A549 (cell line): ENCODE data around the gene ANTXR1. TPM values are rescaled to one million over a fixed set of nuclear protein-coding genes. Genes with fewer than 3 reads are reported as not detected.

Experiments used
- ATAC-seq, 2 experiments: fragments of 200-7000 bp in 1 of 2; fragments of >200 bp in 1 of 2; cut with Nextera tagmentation in 1 of 2; cut with Tn5 transposase in 1 of 2; 3 replicates each; pipeline versions ENCODE4 v1.8.0 to v1.9.1; 2018 to 2020; ENCODE audit warnings: mild to moderate bottlenecking in 1 of 2, moderate library complexity in 1 of 2
- CTCF ChIA-PET: fragments of 300-600 bp; sonication (Branson Sonifier 250); formaldehyde crosslinking; extraction: SDS; loops from one replicate; lab custom pipeline; 2021; ENCODE audit warnings: antibody characterized with exemption, inconsistent platforms; lab: Yijun Ruan, JAX
- POLR2A ChIA-PET: fragments of 350-600 bp; formaldehyde crosslinking; extraction: SDS; loops from one replicate; lab custom pipeline; 2021; ENCODE audit warnings: antibody characterized with exemption, inconsistent platforms; lab: Yijun Ruan, JAX
- DNase-seq, 2 experiments: peaks; one replicate each; pipeline versions ENCODE4 v3.0.0 to v3.0.0-alpha.2; 2011 to 2016; ENCODE audit warnings: low read depth in 1 of 2, low spot score in 1 of 2
- FAIRE-seq: peaks from 2 replicates; lab custom pipeline; 2011; peaks lifted over from hg19 to GRCh38; lab: Jason Lieb, UNC
- H3K27ac ChIP-seq, 2 experiments: fragments of >200 bp; sonication (Bioruptor Twin); formaldehyde crosslinking; 3 replicates each; pipeline ENCODE4 v1.5.1; 2016 to 2017
- H3K4me1 ChIP-seq: fragments of >200 bp; sonication (Bioruptor Twin); formaldehyde crosslinking; 3 replicates; pipeline ENCODE4 v1.6.1; 2016
- H3K4me2 ChIP-seq: fragments of >200 bp; sonication (Bioruptor Twin); formaldehyde crosslinking; 3 replicates; pipeline ENCODE4 v1.6.1; 2016
- H3K4me3 ChIP-seq: fragments of >200 bp; sonication (Bioruptor Twin); formaldehyde crosslinking; 3 replicates; pipeline ENCODE4 v1.5.1; 2016
- H3K9me3 ChIP-seq: fragments of >200 bp; sonication (Bioruptor Twin); formaldehyde crosslinking; 3 replicates; pipeline ENCODE4 v1.6.1; 2016
- CBX8 ChIP-seq: fragments of 200-600 bp; sonication (generic); IDR thresholded peaks from 2 replicates; pipeline ENCODE4 v1.6.1; 2016
- CEBPB ChIP-seq, 2 experiments: fragments of >200 bp in 1 of 2; sonication (Bioruptor Twin) in 1 of 2; formaldehyde crosslinking in 1 of 2; IDR thresholded peaks; 2 replicates each; pipeline ENCODE4 v1.6.1; 2012 to 2016
- CHD2 ChIP-seq: fragments of 150-350 bp; IDR thresholded peaks from 2 replicates; pipeline ENCODE4 v1.6.1; 2014; ENCODE audit warnings: low read length; ENCODE audit not compliant: partially characterized antibody
- FOSL2 ChIP-seq, 2 experiments: fragments of 450-650 bp in 1 of 2; fragments of >200 bp in 1 of 2; sonication (Bioruptor Twin) in 1 of 2; formaldehyde crosslinking; IDR thresholded peaks; 2 replicates each; pipeline versions ENCODE4 v1.5.0 to v1.6.1; 2016 to 2020; ENCODE audit warnings: mild to moderate bottlenecking in 1 of 2, moderate library complexity in 1 of 2
- HEYL ChIP-seq: fragments of 250-450 bp; sonication (Bioruptor Pico); IDR thresholded peaks from 2 replicates; pipeline ENCODE4 v1.8.0; 2021; ENCODE audit warnings: mild to moderate bottlenecking, moderate library complexity
- HOXA7 ChIP-seq: fragments of 250-450 bp; sonication (Bioruptor Pico); IDR thresholded peaks from 2 replicates; pipeline ENCODE4 v1.5.0; 2020; ENCODE audit warnings: mild to moderate bottlenecking, moderate library complexity
- HOXB13 ChIP-seq: fragments of 250-450 bp; sonication (Bioruptor Pico); IDR thresholded peaks from 2 replicates; pipeline ENCODE4 v1.5.0; 2020; ENCODE audit warnings: low read depth, mild to moderate bottlenecking, moderate library complexity
- JUN ChIP-seq, 2 experiments: fragments of >200 bp; sonication (Bioruptor Twin); formaldehyde crosslinking; IDR thresholded peaks; 2 replicates in 1 of 2; 3 replicates in 1 of 2; pipeline ENCODE4 v1.6.1; 2016 to 2017
- KDM1A ChIP-seq: fragments of 200-600 bp; sonication (generic); IDR thresholded peaks from 2 replicates; pipeline ENCODE4 v1.6.1; 2016; ENCODE audit warnings: low read depth, mild to moderate bottlenecking
- MAFK ChIP-seq: fragments of 450-650 bp; IDR thresholded peaks from 2 replicates; pipeline ENCODE4 v1.6.1; 2014; ENCODE audit not compliant: partially characterized antibody
- NFE2L2 ChIP-seq: fragments of 150-350 bp; conservative IDR thresholded peaks from 2 replicates; pipeline ENCODE4 v1.6.1; 2014; ENCODE audit warnings: low read length
- PHF8 ChIP-seq: fragments of 200-600 bp; sonication (generic); IDR thresholded peaks from 2 replicates; pipeline ENCODE4 v1.6.1; 2016; ENCODE audit warnings: low read depth, mild to moderate bottlenecking, antibody characterized with exemption, moderate library complexity, borderline replicate concordance
- POLR2AphosphoS2 ChIP-seq: conservative IDR thresholded peaks from 2 replicates; pipeline ENCODE4 v1.6.1; 2012; ENCODE audit warnings: low read length, improper control_type of control experiment, inconsistent platforms
- RFX5 ChIP-seq: fragments of 450-650 bp; IDR thresholded peaks from 2 replicates; pipeline ENCODE4 v1.7.1; 2014; ENCODE audit warnings: antibody characterized with exemption, mild to moderate bottlenecking, moderate library complexity
- RNF2 ChIP-seq: fragments of 200-600 bp; sonication (generic); IDR thresholded peaks from 2 replicates; pipeline ENCODE4 v1.6.1; 2016; ENCODE audit warnings: low read depth, mild to moderate bottlenecking, antibody characterized with exemption, moderate library complexity, borderline replicate concordance
- SREBF2 ChIP-seq: fragments of 450-650 bp; IDR thresholded peaks from 2 replicates; pipeline ENCODE4 v1.6.1; 2014; ENCODE audit warnings: mild to moderate bottlenecking, moderate library complexity
- ZSCAN20 ChIP-seq: fragments of 250-450 bp; sonication (Bioruptor Pico); IDR thresholded peaks from 2 replicates; pipeline ENCODE4 v1.8.0; 2022; ENCODE audit warnings: mild to moderate bottlenecking, moderate library complexity
- WGBS: methylation state at CpG from one replicate; pipeline ENCODE4 v1.1.6; 2017; ENCODE audit errors: missing lambda C conversion rate; 5-methylcytosine and 5-hydroxymethylcytosine counted together
- polyA plus RNA-seq, 4 experiments: library from polyadenylated mRNA; depleted of rRNA in 3 of 4; stranded (reverse); fragments of >200 nt; fragmentation: RNase III in 1 of 4; extraction: RNeasy Plus Mini Kit Qiagen cat#74134 plus additional on column Dnase treatment in 1 of 4; gene quantifications; 2 replicates in 3 of 4; 3 replicates in 1 of 4; pipeline ENCODE4 v1.2.3, GENCODE V29; 2011 to 2017
- TF ChIP-seq, protein P1 (sequence below): IDR thresholded peaks from 2 replicates; pipeline ENCODE4 v1.6.1; 2012; ENCODE audit warnings: low read depth, borderline replicate concordance
- TF ChIP-seq, protein P2 (sequence below): IDR thresholded peaks from 2 replicates; pipeline ENCODE4 v1.6.1; 2012
- TF ChIP-seq, protein P3 (sequence below): fragments of 250-450 bp; sonication (Bioruptor Pico); IDR thresholded peaks from 2 replicates; pipeline ENCODE4 v1.5.0; 2020; ENCODE audit warnings: low read depth, mild to moderate bottlenecking, moderate library complexity
- TF ChIP-seq, protein P4 (sequence below): fragments of >200 bp; sonication (Bioruptor Twin); formaldehyde crosslinking; IDR thresholded peaks from 3 replicates; pipeline ENCODE4 v1.5.1; 2016
- TF ChIP-seq, protein P5 (sequence below): fragments of >200 bp; sonication (Bioruptor Twin); formaldehyde crosslinking; IDR thresholded peaks from 2 replicates; pipeline ENCODE4 v1.6.1; 2016
- TF ChIP-seq, protein P6 (sequence below): fragments of >200 bp; sonication (Bioruptor Twin); formaldehyde crosslinking; IDR thresholded peaks from 3 replicates; pipeline ENCODE4 v1.6.1; 2016
- TF ChIP-seq, protein P7 (sequence below): fragments of 450-650 bp; IDR thresholded peaks from 2 replicates; pipeline ENCODE4 v1.6.1; 2014; ENCODE audit warnings: antibody characterized with exemption

The ANTXR1 gene
- polyA plus RNA-seq, 2 of the 4 experiments (the other 2 are of a cell fraction), result 161 to 194 TPM

DNA sequence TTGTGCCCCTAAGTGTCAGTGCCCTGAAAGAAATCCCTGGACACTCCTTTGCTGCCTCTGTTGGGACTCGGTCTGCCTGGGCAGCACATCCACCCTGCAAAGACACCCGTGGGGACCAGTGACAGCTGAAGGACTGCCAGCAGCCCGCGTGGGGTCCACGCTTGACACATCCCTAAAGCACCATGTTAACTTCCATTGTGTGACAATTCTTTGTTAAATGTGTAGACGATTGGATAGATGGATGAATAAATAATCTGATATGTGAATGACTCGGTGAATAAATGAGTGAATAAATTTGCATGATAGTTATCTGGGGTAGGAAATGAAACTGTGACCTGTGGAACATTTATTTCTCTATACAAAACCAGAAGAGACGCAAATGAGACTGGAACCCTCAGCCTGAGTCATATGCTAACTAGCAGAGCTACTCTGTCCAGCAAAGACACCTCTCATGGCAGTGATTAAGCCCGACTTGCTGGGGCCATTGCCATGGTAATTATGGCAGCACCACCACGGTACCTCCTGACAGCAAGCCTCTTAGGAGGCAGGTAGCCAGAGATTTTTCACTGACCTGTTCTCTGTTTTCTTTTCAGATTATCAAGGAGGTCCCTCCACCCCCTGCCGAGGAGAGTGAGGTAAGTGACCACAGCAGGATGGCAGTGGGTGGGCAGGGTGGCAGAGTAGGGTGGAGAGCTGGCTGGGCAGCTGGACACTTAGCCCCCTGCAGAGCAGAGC, 156.8 kb downstream of the ANTXR1 start:
- Histone ChIP-seq H3K27ac (peak overlapping the region in 1 of 2 experiments; percentile 45; a peak in 3 of 6 replicates), H3K4me2 (no peak overlapping the region), H3K4me1 (peaks cover 9% of the 10 kb centered on the region; the same call in 2 of the 3 replicates), H3K9me3 (no peaks in the 10 kb centered on the region), H3K4me3 (no peak overlapping the region)
- ChIA-PET CTCF (interaction anchor here (1.0 to 1.1 kb wide), 2 partner anchors 12 to 706 kb away, joined by 3 read pairs; no protein-coding TSS in a partner anchor), POLR2A (no interaction called here)
- DNase-seq (no peak), FAIRE-seq (no peak), ATAC-seq (no peak)
- WGBS, result 85% methylated on average over 10 of the region's 11 CpGs
- TF ChIP-seq HEYL (CRISPR knock-in tag) (no peak), SREBF2 (no peak), FOSL2 (IDR thresholded peaks at IDR 0.05) (no peak), FOSL2 (CRISPR knock-in tag; IDR thresholded peaks at IDR 0.05) (no peak), CHD2 (no peak), RFX5 (no peak), HOXB13 (CRISPR knock-in tag) (no peak), HOXA7 (CRISPR knock-in tag) (no peak), CBX8 (no peak), PHF8 (no peak)
- TF ChIP-seq, protein P1, sequence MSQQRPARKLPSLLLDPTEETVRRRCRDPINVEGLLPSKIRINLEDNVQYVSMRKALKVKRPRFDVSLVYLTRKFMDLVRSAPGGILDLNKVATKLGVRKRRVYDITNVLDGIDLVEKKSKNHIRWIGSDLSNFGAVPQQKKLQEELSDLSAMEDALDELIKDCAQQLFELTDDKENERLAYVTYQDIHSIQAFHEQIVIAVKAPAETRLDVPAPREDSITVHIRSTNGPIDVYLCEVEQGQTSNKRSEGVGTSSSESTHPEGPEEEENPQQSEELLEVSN, result no peak
- TF ChIP-seq, protein P2, sequence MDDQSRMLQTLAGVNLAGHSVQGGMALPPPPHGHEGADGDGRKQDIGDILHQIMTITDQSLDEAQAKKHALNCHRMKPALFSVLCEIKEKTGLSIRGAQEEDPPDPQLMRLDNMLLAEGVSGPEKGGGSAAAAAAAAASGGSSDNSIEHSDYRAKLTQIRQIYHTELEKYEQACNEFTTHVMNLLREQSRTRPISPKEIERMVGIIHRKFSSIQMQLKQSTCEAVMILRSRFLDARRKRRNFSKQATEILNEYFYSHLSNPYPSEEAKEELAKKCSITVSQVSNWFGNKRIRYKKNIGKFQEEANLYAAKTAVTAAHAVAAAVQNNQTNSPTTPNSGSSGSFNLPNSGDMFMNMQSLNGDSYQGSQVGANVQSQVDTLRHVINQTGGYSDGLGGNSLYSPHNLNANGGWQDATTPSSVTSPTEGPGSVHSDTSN, result no peak
- TF ChIP-seq, protein P3, sequence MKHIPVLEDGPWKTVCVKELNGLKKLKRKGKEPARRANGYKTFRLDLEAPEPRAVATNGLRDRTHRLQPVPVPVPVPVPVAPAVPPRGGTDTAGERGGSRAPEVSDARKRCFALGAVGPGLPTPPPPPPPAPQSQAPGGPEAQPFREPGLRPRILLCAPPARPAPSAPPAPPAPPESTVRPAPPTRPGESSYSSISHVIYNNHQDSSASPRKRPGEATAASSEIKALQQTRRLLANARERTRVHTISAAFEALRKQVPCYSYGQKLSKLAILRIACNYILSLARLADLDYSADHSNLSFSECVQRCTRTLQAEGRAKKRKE (CRISPR knock-in tag), result no peak
- TF ChIP-seq, protein P4, sequence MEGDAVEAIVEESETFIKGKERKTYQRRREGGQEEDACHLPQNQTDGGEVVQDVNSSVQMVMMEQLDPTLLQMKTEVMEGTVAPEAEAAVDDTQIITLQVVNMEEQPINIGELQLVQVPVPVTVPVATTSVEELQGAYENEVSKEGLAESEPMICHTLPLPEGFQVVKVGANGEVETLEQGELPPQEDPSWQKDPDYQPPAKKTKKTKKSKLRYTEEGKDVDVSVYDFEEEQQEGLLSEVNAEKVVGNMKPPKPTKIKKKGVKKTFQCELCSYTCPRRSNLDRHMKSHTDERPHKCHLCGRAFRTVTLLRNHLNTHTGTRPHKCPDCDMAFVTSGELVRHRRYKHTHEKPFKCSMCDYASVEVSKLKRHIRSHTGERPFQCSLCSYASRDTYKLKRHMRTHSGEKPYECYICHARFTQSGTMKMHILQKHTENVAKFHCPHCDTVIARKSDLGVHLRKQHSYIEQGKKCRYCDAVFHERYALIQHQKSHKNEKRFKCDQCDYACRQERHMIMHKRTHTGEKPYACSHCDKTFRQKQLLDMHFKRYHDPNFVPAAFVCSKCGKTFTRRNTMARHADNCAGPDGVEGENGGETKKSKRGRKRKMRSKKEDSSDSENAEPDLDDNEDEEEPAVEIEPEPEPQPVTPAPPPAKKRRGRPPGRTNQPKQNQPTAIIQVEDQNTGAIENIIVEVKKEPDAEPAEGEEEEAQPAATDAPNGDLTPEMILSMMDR, result no peak

DNA sequence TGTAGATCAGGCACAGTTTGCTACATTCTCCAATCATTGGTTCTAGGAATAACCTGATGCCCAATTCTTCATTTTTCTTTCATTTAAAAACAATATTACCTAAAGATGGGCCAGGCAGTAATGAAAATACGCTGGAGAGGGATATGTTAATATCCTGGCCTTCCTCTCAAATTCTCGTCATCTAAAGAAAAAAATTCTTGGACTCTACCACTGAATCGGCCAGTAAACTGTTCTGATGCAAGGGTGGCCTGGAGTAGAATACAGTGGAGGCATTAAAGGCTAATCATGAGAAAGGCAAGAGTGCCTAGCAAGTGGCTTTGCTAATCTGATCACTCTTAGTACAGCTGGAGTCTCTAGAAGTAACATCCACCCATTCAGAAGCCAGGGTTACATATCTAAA, 157.7 kb downstream of the ANTXR1 start:
- WGBS, result 89% methylated on average over 3 of the region's 3 CpGs
- TF ChIP-seq, protein P5, sequence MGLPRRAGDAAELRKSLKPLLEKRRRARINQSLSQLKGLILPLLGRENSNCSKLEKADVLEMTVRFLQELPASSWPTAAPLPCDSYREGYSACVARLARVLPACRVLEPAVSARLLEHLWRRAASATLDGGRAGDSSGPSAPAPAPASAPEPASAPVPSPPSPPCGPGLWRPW, result no peak
- TF ChIP-seq, all 56 proteins: peak for 0
- Histone ChIP-seq H3K4me3 (no peak overlapping the region), H3K27ac (peak overlapping the region in 1 of 2 experiments; percentile 22; a peak in 1 of 6 replicates), H3K9me3 (no peaks in the 10 kb centered on the region), H3K4me2 (no peak overlapping the region), H3K4me1 (peaks cover 12% of the 10 kb centered on the region; the same call in 2 of the 3 replicates)
- ATAC-seq (no peak), FAIRE-seq (no peak), DNase-seq (no peak)
- CTCF ChIA-PET, result no interaction called here
- POLR2A ChIA-PET, result no interaction called here

DNA sequence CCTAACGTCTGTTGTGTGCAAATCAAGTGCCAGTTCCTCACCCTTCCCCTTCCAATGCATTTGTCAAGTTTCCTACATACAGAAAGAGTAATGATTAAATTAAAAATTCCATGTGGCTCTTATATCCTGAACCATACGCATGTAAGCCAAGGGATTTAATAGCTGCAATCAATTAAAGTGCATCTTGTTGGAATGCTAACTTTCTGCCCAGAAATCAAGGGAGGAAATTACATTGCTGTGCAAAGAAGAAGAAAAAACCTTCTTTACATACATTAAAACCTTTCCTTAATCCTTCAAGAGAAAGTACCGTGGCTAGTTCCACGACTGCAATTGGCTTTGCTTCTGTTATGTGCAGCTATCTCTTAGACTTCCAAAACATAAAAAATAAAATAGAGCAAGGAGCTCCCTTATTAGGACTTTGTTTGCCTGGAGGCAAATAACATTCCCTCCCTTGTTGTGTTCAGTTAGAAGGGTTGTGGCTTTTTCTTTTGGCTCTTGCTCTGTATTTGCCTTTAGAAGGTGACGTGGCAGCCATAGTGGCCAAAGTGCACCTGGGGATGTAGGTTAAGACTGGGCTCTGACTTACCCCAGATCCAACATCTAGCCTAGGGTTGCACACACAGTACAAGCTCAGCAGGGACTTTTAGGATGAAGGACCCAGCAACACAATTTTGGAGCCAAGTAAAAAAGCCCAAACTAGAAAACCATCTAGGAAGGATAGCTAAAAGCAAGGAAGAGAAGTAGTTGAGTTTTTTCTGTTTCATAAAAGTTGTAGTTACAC, 158.3 kb downstream of the ANTXR1 start:
- FAIRE-seq, result no peak
- no peak for DNase-seq
- H3K4me2 ChIP-seq, result no peak overlapping the region
- ChIA-PET CTCF (interaction anchor here (2.3 kb wide), 1 partner anchor 10 kb away, joined by 7 read pairs; no protein-coding TSS in a partner anchor), POLR2A (no interaction called here)
- ATAC-seq, result no peak
- no peak overlapping the region; a peak in 1 of 6 replicates for H3K27ac ChIP-seq
- 85% methylated on average over 5 of the region's 5 CpGs for WGBS
- no peak overlapping the region for H3K4me3 ChIP-seq
- H3K9me3 ChIP-seq, result no peaks in the 10 kb centered on the region
- TF ChIP-seq PHF8 (no peak), RNF2 (no peak), JUN (IDR thresholded peaks at IDR 0.05) (no peak), MAFK (no peak), CEBPB (IDR thresholded peaks at IDR 0.05) (no peak), NFE2L2 (no peak), ZSCAN20 (CRISPR knock-in tag) (no peak), POLR2AphosphoS2 (no peak), KDM1A (no peak)
- TF ChIP-seq, protein P6, sequence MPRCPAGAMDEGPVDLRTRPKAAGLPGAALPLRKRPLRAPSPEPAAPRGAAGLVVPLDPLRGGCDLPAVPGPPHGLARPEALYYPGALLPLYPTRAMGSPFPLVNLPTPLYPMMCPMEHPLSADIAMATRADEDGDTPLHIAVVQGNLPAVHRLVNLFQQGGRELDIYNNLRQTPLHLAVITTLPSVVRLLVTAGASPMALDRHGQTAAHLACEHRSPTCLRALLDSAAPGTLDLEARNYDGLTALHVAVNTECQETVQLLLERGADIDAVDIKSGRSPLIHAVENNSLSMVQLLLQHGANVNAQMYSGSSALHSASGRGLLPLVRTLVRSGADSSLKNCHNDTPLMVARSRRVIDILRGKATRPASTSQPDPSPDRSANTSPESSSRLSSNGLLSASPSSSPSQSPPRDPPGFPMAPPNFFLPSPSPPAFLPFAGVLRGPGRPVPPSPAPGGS, result no peak
- TF ChIP-seq, protein P7, sequence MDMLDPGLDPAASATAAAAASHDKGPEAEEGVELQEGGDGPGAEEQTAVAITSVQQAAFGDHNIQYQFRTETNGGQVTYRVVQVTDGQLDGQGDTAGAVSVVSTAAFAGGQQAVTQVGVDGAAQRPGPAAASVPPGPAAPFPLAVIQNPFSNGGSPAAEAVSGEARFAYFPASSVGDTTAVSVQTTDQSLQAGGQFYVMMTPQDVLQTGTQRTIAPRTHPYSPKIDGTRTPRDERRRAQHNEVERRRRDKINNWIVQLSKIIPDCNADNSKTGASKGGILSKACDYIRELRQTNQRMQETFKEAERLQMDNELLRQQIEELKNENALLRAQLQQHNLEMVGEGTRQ, result no peak
- H3K4me1 ChIP-seq, result peaks cover 14% of the 10 kb centered on the region; the same call in 2 of the 3 replicates
